Spleen (tissue), 13 donors: ENCODE data around the gene PARP14. TPM values are rescaled to one million over a fixed set of nuclear protein-coding genes. Genes with fewer than 3 reads are reported as not detected.

Source experiments
- DNase-seq: peaks from one replicate; pipeline ENCODE4 v3.0.0-alpha.2; 2020
- H3K27ac ChIP-seq, 8 donors: fragments of 200-600 bp; sonication (generic) in 7 of 8; 1 replicate in 4 of 8; 2 replicates in 4 of 8; pipeline versions ENCODE4 v1.5.0 to v1.8.0; 2016 to 2021; ENCODE audit warnings: inconsistent platforms in 4 of 8, mild to moderate bottlenecking in 4 of 8, moderate library complexity in 1 of 8
- H3K27me3 ChIP-seq, 7 donors: fragments of 200-600 bp; sonication (generic) in 6 of 7; replicated peaks in 1 of 7; 1 replicate in 4 of 7; 2 replicates in 3 of 7; pipeline versions ENCODE4 v1.5.0 to v1.8.0; 2016 to 2021; ENCODE audit warnings: inconsistent platforms in 3 of 7, mild to moderate bottlenecking in 1 of 7
- H3K36me3 ChIP-seq, 6 donors: fragments of 200-600 bp; sonication (generic) in 5 of 6; 1 replicate in 4 of 6; 2 replicates in 2 of 6; pipeline versions ENCODE4 v1.5.0 to v1.8.0; 2016 to 2021; ENCODE audit warnings: inconsistent platforms in 2 of 6
- H3K4me1 ChIP-seq, 6 donors: fragments of 200-600 bp; sonication (generic) in 5 of 6; 1 replicate in 3 of 6; 2 replicates in 3 of 6; pipeline versions ENCODE4 v1.5.0 to v1.8.0; 2016 to 2021; ENCODE audit warnings: inconsistent platforms in 3 of 6
- H3K4me3 ChIP-seq, 8 donors: fragments of 200-600 bp; sonication (generic) in 7 of 8; 1 replicate in 4 of 8; 2 replicates in 4 of 8; pipeline versions ENCODE4 v1.5.0 to v1.8.0; 2016 to 2021; ENCODE audit warnings: inconsistent platforms in 4 of 8, mild to moderate bottlenecking in 4 of 8, moderate library complexity in 2 of 8
- H3K9me3 ChIP-seq, 8 donors: fragments of 200-600 bp; sonication (generic) in 7 of 8; 1 replicate in 4 of 8; 2 replicates in 4 of 8; pipeline versions ENCODE4 v1.5.0 to v1.8.0; 2016 to 2021; ENCODE audit warnings: inconsistent platforms in 4 of 8
- POLR2A ChIP-seq, 3 donors: fragments of 450-650 bp; IDR thresholded peaks; one replicate each; pipeline ENCODE4 v1.5.1; 2017; ENCODE audit warnings: antibody characterized with exemption in 3 of 3, mild to moderate bottlenecking in 1 of 3
- POLR2AphosphoS5 ChIP-seq, 3 donors: sonication (generic); formaldehyde crosslinking; IDR thresholded peaks; one replicate each; pipeline ENCODE4 v1.5.1; 2017; ENCODE audit warnings: antibody characterized with exemption in 3 of 3
- WGBS, 5 donors: extraction: QIAGEN DNeasy Blood & Tissue Kit in 3 of 5; methylation state at CpG; one replicate each; pipeline versions ENCODE4 v1.1.5 to v1.1.7; 2013 to 2018; 5-methylcytosine and 5-hydroxymethylcytosine counted together
- intact Hi-C: fragments of 100-400 bp; cut with DNase I; formaldehyde crosslinking; loops from one replicate; pipeline ENCODE4 v1.15.0; 2023; ENCODE audit warnings: low total_unique reads
- long read RNA-seq, 2 donors: transcript quantifications; one replicate each; lab custom pipeline, GENCODE V29; 2026
- polyA plus RNA-seq, 3 donors: library from polyadenylated mRNA; stranded (reverse); fragments of 200-250 nt; gene quantifications; one replicate each; pipeline ENCODE4 v1.2.1, GENCODE V29; 2013
- total RNA-seq, 7 donors: library from RNA; depleted of rRNA in 3 of 7; stranded (reverse); fragments of >200 nt in 3 of 7; fragmentation: NEBNext Ultra II Directional in 4 of 7; extraction: Animal tissue kit (Norgen Biotek cat#: 25700) in 4 of 7; gene quantifications; one replicate each; pipeline versions ENCODE4 v1.1.0 to v1.2.1, GENCODE V29; 2016 to 2021
- TF ChIP-seq, protein P1 (sequence below), 11 experiments: fragments of 200-600 bp in 7 of 11; fragments of 450-650 bp in 4 of 11; sonication (generic) in 4 of 11; IDR thresholded peaks in 8 of 11; conservative IDR thresholded peaks in 3 of 11; 1 replicate in 7 of 11; 2 replicates in 4 of 11; pipeline versions ENCODE4 v1.4.0 to v1.8.0; 2016 to 2021; ENCODE audit warnings: antibody characterized with exemption in 11 of 11, inconsistent platforms in 4 of 11, mild to moderate bottlenecking in 1 of 11
- donor health status: healthy with polysubstance abuse.
- donor health status: DM: no; HTN: no; CAD: no; lungs with moderate emphysema.
- donor health status: DM: no; HTN: no; CAD: no.
- donor health status: Bipolar disorder and iron deficiency.
- donor health status: healthy.
- donor health status: DM: no; HTN: no; CAD: no.
- donor health status: DM: yes; HTN: yes; CAD: no.

PARP14 gene, protein sequence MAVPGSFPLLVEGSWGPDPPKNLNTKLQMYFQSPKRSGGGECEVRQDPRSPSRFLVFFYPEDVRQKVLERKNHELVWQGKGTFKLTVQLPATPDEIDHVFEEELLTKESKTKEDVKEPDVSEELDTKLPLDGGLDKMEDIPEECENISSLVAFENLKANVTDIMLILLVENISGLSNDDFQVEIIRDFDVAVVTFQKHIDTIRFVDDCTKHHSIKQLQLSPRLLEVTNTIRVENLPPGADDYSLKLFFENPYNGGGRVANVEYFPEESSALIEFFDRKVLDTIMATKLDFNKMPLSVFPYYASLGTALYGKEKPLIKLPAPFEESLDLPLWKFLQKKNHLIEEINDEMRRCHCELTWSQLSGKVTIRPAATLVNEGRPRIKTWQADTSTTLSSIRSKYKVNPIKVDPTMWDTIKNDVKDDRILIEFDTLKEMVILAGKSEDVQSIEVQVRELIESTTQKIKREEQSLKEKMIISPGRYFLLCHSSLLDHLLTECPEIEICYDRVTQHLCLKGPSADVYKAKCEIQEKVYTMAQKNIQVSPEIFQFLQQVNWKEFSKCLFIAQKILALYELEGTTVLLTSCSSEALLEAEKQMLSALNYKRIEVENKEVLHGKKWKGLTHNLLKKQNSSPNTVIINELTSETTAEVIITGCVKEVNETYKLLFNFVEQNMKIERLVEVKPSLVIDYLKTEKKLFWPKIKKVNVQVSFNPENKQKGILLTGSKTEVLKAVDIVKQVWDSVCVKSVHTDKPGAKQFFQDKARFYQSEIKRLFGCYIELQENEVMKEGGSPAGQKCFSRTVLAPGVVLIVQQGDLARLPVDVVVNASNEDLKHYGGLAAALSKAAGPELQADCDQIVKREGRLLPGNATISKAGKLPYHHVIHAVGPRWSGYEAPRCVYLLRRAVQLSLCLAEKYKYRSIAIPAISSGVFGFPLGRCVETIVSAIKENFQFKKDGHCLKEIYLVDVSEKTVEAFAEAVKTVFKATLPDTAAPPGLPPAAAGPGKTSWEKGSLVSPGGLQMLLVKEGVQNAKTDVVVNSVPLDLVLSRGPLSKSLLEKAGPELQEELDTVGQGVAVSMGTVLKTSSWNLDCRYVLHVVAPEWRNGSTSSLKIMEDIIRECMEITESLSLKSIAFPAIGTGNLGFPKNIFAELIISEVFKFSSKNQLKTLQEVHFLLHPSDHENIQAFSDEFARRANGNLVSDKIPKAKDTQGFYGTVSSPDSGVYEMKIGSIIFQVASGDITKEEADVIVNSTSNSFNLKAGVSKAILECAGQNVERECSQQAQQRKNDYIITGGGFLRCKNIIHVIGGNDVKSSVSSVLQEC (N-terminal part only)
- total RNA-seq: 100 to 1,000 TPM; 123 to 187 (median 176) TPM
- 10 to 100 TPM; 17.4 to 43.5 (median 36.7) TPM for polyA plus RNA-seq
- long read RNA-seq, donor 1, partial matches to known transcripts: 178 of 178 reads
- long read RNA-seq, donor 1, other reads (novel, unspliced or antisense): 0 of 178 reads
- long read RNA-seq, donor 2: 0 reads

DNA sequence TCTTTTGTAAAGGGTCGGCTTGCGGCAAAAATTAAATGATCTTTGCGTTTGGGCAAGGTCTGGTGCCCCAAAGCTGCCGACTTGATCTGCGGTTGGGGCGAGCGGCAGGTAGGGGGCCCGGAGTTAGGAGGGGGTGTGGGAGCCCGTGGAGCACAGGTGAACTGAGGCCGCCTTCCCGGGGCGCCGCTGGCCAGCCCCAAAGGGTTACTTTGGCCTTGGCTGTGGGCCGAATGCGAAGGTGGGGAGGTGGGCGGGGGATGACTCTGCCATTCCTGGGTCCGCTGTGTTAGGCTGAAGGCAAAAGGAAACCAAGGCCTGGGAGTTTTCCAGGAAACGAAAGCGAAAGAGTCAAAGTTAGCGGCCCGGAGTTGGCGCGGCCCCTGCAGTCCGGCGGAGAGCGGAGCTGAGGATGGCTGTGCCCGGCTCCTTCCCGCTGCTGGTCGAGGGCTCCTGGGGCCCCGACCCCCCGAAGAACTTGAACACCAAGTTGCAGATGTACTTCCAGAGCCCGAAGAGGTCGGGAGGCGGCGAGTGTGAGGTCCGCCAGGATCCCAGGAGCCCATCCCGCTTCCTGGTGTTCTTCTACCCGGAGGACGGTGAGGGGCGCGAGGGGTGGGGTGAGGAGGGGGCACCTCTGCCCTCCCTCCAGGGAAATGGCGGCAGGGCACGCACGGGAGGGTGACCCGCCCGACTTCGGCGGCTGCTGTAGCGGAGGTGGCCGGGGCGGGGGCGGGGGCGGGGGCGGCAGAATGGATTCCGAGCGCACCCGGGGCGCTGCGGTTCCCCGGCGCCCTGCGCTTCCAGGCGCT, at the start of gene PARP14:
Gene PARP14 (plus strand): TSS at position 365 of the 809 bp plus-strand sequence. CDS start 45 bp downstream, at position 410.
- Histone ChIP-seq H3K27me3 (no peaks in the 10 kb centered on the region), H3K36me3 (no peaks in the 10 kb centered on the region), H3K27ac (peak within 1 kb of the TSS; percentile 94 to 99 (median 96)), H3K4me3 (peak within 1 kb of the TSS; percentile 68 to 94 (median 81)), H3K9me3 (peaks cover 0 to 7% (median 0%) of the 10 kb centered on the region in 8 donors), H3K4me1 (peaks cover 44 to 69% (median 59%) of the 10 kb centered on the region in 6 donors)
- WGBS, 5 donors: 0 to 2% (median 1%) methylated on average over 37 to 63 of the region's 63 CpGs
- DNase-seq: peak; percentile 93
- TF ChIP-seq POLR2AphosphoS5 (IDR thresholded peaks at IDR 0.05): peak; percentile 94 to 96 (median 95)
- peak in 2 of 3 donors; percentile 34 to 86 for TF ChIP-seq POLR2A (IDR thresholded peaks at IDR 0.05)
- TF ChIP-seq, protein P1, sequence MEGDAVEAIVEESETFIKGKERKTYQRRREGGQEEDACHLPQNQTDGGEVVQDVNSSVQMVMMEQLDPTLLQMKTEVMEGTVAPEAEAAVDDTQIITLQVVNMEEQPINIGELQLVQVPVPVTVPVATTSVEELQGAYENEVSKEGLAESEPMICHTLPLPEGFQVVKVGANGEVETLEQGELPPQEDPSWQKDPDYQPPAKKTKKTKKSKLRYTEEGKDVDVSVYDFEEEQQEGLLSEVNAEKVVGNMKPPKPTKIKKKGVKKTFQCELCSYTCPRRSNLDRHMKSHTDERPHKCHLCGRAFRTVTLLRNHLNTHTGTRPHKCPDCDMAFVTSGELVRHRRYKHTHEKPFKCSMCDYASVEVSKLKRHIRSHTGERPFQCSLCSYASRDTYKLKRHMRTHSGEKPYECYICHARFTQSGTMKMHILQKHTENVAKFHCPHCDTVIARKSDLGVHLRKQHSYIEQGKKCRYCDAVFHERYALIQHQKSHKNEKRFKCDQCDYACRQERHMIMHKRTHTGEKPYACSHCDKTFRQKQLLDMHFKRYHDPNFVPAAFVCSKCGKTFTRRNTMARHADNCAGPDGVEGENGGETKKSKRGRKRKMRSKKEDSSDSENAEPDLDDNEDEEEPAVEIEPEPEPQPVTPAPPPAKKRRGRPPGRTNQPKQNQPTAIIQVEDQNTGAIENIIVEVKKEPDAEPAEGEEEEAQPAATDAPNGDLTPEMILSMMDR (IDR thresholded peaks at IDR 0.05 in 8 of 11, conservative IDR thresholded peaks at IDR 0.05 in 3 of 11): peak in 4 of 11 experiments; percentile 24 to 34 (median 28)
- intact Hi-C loops: no loop called here

DNA sequence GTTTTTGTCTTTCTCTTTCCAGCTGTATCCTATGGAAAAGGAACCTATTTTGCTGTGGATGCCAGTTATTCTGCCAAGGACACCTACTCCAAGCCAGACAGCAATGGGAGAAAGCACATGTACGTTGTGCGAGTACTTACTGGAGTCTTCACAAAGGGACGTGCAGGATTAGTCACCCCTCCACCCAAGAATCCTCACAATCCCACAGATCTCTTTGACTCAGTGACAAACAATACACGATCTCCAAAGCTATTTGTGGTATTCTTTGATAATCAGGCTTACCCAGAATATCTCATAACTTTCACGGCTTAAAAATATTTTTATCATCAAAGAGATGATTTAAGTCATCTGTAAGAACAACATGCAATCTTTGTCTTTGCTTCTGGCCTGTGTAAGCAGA, 44.9 kb upstream of the PARP14 start:
- H3K9me3 ChIP-seq: no peaks in the 10 kb centered on the region
- no peaks in the 10 kb centered on the region for H3K27me3 ChIP-seq
- no peaks in the 10 kb centered on the region for H3K4me1 ChIP-seq
- intact Hi-C loops: no loop called here
- no peak overlapping the region for H3K27ac ChIP-seq
- H3K4me3 ChIP-seq: no peak overlapping the region
- peaks cover 0 to 62% (median 23%) of the 10 kb centered on the region in 6 donors for H3K36me3 ChIP-seq
- 85 to 91% (median 88%) methylated on average over 5 of the region's 5 CpGs for WGBS, 5 donors
- no peak for DNase-seq
- TF ChIP-seq, protein P1 (IDR thresholded peaks at IDR 0.05 in 8 of 11, conservative IDR thresholded peaks at IDR 0.05 in 3 of 11): no peak
- TF ChIP-seq POLR2AphosphoS5 (IDR thresholded peaks at IDR 0.05) (no peak), POLR2A (IDR thresholded peaks at IDR 0.05) (no peak)

DNA sequence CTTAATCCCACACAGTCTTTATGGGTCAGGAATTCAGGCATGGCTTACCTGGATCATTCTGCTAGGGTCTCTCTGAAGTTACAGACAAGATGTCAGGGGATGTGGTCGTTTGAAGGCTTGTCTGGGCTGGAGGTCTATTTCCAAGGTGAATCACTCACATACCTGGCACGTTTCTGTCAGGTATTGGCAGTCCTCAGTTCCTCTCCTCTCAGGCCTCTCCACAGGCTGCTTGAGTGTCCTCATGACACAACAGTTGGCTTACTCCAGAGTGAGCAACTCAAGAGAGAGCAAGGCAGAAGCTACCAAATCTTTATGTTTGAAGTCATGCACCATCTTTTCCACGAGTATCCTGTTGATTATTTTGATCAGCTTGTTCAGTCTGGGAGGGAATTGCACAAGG, 43.9 kb upstream of the PARP14 start:
- Histone ChIP-seq H3K9me3 (no peaks in the 10 kb centered on the region), H3K27me3 (no peaks in the 10 kb centered on the region), H3K4me3 (no peak overlapping the region), H3K4me1 (no peaks in the 10 kb centered on the region), H3K27ac (no peak overlapping the region), H3K36me3 (peaks cover 0 to 53% (median 23%) of the 10 kb centered on the region in 6 donors)
- TF ChIP-seq, protein P1 (IDR thresholded peaks at IDR 0.05 in 8 of 11, conservative IDR thresholded peaks at IDR 0.05 in 3 of 11): no peak
- no peak for TF ChIP-seq POLR2AphosphoS5 (IDR thresholded peaks at IDR 0.05)
- no peak for TF ChIP-seq POLR2A (IDR thresholded peaks at IDR 0.05)
- 71 to 85% (median 75%) methylated on average over 3 of the region's 3 CpGs for WGBS, 5 donors
- intact Hi-C loops: no loop called here
- DNase-seq: no peak
